ENCODE data around the gene ADAMTSL4. TPM values are rescaled to one million over a fixed set of nuclear protein-coding genes. Genes with fewer than 3 reads are reported as not detected.
A peak's percentile ranks its signal among the peaks of the same experiment; 100 is the strongest.

Gene ADAMTSL4
- total RNA-seq, 4 donors from 2014 or later: 27.1 to 66.5 (median 36.3) TPM

DNA sequence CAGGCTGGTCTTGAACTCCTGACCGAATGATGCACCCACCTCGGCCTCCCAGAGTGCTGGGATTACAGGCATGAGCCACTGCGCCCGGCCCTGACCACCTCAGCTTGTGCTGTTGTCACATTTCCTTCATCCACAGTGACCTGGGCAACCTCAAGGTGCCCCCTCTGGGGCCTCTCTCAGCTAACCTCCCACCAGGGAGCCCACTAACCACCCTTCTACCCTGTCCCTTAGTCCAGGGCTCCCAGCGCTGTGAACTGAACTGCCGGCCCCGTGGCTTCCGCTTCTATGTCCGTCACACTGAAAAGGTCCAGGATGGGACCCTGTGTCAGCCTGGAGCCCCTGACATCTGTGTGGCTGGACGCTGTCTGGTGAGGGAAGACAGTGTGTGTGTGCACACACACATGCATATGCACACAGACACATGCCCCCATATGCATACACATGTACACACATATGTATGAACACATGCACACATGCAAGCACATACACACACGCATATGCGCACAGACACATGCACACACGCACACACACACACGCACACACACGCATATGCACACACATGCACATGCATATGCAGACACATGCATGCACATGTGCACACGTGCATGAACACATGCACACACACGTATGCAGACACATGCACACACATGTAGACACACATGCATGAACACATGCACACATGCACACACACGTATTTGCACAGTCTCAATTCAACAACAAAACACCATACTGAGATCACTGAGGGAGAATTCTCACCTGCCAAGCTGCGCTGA lies 6.2 kb downstream of the ADAMTSL4 start:
- H3K9me3 ChIP-seq: no peaks in the 10 kb centered on the region
- WGBS, 2 donors (ENCODE audit: low coverage in 1 of 2): 89% methylated on average over 11 of the region's 19 CpGs; no CpG with 5 or more reads in 1 of the 2 donors
- ATAC-seq: no peak
- H3K4me1 ChIP-seq: peaks cover 0 to 79% (median 34%) of the 10 kb centered on the region in 3 donors
- no peaks in the 10 kb centered on the region for H3K27me3 ChIP-seq
- peaks cover 0 to 41% of the 10 kb centered on the region in 2 donors for H3K36me3 ChIP-seq
- H3K4me3 ChIP-seq: no peak overlapping the region
- TF ChIP-seq POLR2AphosphoS5 (IDR thresholded peaks at IDR 0.05): peak; percentile 51
- TF ChIP-seq EP300 (IDR thresholded peaks at IDR 0.05): no peak
- H3K27ac ChIP-seq: peak overlapping the region in 1 of 4 donors; percentile 2

DNA sequence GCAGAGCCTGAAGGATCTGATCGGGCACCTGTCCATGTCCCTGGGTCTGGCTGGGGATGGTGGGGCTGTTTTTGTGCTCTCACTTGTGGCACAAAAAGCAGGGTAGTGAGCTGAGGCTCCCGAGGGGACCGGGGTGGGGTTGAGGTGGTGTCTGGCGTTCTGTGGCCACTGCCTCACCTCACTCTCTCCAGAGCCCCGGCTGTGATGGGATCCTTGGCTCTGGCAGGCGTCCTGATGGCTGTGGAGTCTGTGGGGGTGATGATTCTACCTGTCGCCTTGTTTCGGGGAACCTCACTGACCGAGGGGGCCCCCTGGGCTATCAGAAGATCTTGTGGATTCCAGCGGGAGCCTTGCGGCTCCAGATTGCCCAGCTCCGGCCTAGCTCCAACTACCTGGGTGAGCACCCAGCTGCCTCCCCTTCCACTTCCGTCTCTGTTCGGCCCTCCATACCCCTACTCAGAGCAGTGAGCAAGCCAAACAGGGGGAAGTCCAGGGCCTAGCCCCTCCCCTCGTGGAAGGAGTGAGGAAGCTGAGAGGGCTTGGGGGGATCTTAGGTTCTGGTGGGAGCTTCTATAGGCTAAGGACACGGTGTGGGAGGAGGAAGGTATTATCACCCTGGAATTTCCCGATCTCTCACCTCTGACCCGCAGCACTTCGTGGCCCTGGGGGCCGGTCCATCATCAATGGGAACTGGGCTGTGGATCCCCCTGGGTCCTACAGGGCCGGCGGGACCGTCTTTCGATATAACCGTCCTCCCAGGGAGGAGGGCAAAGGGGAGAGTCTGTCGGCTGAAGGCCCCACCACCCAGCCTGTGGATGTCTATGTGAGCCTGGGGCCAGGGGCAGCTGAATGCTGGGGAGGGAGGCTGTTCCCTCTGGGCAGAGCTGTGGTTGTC lies 7.0 kb downstream of the ADAMTSL4 start:
- peaks cover 0 to 41% of the 10 kb centered on the region in 2 donors for H3K36me3 ChIP-seq
- ATAC-seq: no peak
- H3K27me3 ChIP-seq: no peaks in the 10 kb centered on the region
- peak overlapping the region in 3 of 4 donors; percentile 6 to 100 (median 15) for H3K27ac ChIP-seq
- no peak overlapping the region for H3K4me3 ChIP-seq
- WGBS, 2 donors (ENCODE audit: low coverage in 1 of 2): 60% methylated on average over 1 of the region's 26 CpGs; no CpG with 5 or more reads in 1 of the 2 donors
- peaks cover 0 to 75% (median 32%) of the 10 kb centered on the region in 3 donors for H3K4me1 ChIP-seq
- no peaks in the 10 kb centered on the region for H3K9me3 ChIP-seq
- TF ChIP-seq, protein P1, sequence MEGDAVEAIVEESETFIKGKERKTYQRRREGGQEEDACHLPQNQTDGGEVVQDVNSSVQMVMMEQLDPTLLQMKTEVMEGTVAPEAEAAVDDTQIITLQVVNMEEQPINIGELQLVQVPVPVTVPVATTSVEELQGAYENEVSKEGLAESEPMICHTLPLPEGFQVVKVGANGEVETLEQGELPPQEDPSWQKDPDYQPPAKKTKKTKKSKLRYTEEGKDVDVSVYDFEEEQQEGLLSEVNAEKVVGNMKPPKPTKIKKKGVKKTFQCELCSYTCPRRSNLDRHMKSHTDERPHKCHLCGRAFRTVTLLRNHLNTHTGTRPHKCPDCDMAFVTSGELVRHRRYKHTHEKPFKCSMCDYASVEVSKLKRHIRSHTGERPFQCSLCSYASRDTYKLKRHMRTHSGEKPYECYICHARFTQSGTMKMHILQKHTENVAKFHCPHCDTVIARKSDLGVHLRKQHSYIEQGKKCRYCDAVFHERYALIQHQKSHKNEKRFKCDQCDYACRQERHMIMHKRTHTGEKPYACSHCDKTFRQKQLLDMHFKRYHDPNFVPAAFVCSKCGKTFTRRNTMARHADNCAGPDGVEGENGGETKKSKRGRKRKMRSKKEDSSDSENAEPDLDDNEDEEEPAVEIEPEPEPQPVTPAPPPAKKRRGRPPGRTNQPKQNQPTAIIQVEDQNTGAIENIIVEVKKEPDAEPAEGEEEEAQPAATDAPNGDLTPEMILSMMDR (IDR thresholded peaks at IDR 0.05): no peak
- no peak for TF ChIP-seq EP300 (IDR thresholded peaks at IDR 0.05)
- TF ChIP-seq POLR2AphosphoS5 (IDR thresholded peaks at IDR 0.05): no peak
- TF ChIP-seq POLR2A (IDR thresholded peaks at IDR 0.05): no peak

DNA sequence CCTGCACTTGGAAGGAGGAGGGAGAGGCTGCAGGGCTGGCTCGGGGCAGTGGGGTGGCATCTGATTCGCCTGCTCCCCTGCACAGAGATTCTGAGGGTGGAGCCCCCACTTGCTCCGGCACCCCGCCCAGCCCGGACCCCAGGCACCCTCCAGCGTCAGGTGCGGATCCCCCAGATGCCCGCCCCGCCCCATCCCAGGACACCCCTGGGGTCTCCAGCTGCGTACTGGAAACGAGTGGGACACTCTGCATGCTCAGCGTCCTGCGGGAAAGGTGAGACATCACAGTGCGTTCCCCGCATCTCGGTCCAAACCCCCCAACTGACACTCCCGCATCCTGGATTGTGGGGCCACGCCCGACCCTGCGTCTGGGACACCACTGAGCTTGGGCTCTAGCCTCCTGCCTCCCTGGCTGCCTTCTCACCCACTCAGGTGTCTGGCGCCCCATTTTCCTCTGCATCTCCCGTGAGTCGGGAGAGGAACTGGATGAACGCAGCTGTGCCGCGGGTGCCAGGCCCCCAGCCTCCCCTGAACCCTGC lies 7.9 kb downstream of the ADAMTSL4 start:
- no CpG with 5 or more reads among the region's 26 CpGs for WGBS, 2 donors (ENCODE audit: low coverage in 1 of 2)
- TF ChIP-seq POLR2AphosphoS5 (IDR thresholded peaks at IDR 0.05) (no peak), EP300 (IDR thresholded peaks at IDR 0.05) (no peak), POLR2A (IDR thresholded peaks at IDR 0.05) (no peak)
- TF ChIP-seq, protein P1 (IDR thresholded peaks at IDR 0.05): no peak
- Histone ChIP-seq H3K36me3 (peaks cover 0 to 41% of the 10 kb centered on the region in 2 donors), H3K4me3 (no peak overlapping the region), H3K4me1 (peaks cover 0 to 68% (median 23%) of the 10 kb centered on the region in 3 donors), H3K9me3 (no peaks in the 10 kb centered on the region), H3K27ac (peak overlapping the region in 3 of 4 donors; percentile 6 to 100 (median 100)), H3K27me3 (no peaks in the 10 kb centered on the region)
- ATAC-seq: no peak

DNA sequence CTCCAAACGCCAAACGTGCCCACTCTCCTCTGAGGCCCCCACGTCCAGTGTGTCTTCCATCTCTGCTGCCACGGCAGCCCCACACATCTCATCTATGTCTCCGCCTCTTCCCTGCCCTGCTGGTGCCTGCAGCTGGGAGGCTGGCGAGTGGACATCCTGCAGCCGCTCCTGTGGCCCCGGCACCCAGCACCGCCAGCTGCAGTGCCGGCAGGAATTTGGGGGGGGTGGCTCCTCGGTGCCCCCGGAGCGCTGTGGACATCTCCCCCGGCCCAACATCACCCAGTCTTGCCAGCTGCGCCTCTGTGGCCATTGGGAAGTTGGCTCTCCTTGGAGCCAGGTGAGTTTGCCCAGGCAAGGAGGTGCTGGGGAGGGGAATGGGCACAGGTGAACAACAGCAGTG lies 8.6 kb downstream of the ADAMTSL4 start:
- Histone ChIP-seq H3K27me3 (no peaks in the 10 kb centered on the region), H3K4me1 (peaks cover 6 to 68% (median 30%) of the 10 kb centered on the region in 3 donors), H3K27ac (peak overlapping the region in 3 of 4 donors; percentile 100), H3K9me3 (no peaks in the 10 kb centered on the region), H3K4me3 (no peak overlapping the region), H3K36me3 (peaks cover 0 to 41% of the 10 kb centered on the region in 2 donors)
- no peak for ATAC-seq
- WGBS, 2 donors (ENCODE audit: low coverage in 1 of 2): 60 to 73% methylated on average over 2 to 4 of the region's 15 CpGs
- no peak for TF ChIP-seq EP300 (IDR thresholded peaks at IDR 0.05)
- TF ChIP-seq POLR2AphosphoS5 (IDR thresholded peaks at IDR 0.05): no peak
- TF ChIP-seq POLR2A (IDR thresholded peaks at IDR 0.05): no peak
- TF ChIP-seq, protein P1 (IDR thresholded peaks at IDR 0.05): no peak

DNA sequence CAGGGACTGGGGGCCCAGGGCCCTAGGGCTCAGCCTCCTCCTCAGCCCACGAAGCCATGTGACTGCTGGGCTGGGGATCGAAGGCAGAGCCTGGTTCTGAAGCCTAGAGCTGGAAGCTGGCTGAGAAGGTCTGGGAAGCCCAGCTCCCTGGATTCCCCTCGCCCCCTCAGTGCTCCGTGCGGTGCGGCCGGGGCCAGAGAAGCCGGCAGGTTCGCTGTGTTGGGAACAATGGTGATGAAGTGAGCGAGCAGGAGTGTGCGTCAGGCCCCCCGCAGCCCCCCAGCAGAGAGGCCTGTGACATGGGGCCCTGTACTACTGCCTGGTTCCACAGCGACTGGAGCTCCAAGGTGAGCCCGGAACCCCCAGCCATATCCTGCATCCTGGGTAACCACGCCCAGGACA lies 9.1 kb downstream of the ADAMTSL4 start:
- peaks cover 0 to 41% of the 10 kb centered on the region in 2 donors for H3K36me3 ChIP-seq
- no peaks in the 10 kb centered on the region for H3K27me3 ChIP-seq
- H3K4me3 ChIP-seq: peak overlapping the region in 1 of 2 donors; percentile 64
- TF ChIP-seq POLR2A (IDR thresholded peaks at IDR 0.05): no peak
- TF ChIP-seq EP300 (IDR thresholded peaks at IDR 0.05): no peak
- TF ChIP-seq, protein P1 (IDR thresholded peaks at IDR 0.05): no peak
- TF ChIP-seq POLR2AphosphoS5 (IDR thresholded peaks at IDR 0.05): no peak
- H3K4me1 ChIP-seq: peaks cover 11 to 68% (median 35%) of the 10 kb centered on the region in 3 donors
- ATAC-seq: no peak
- peak overlapping the region in 3 of 4 donors; percentile 100 for H3K27ac ChIP-seq
- WGBS, 2 donors (ENCODE audit: low coverage in 1 of 2): no CpG with 5 or more reads among the region's 15 CpGs
- no peaks in the 10 kb centered on the region for H3K9me3 ChIP-seq
